GM23248 (cell line): Measurements from ENCODE around the gene CHI3L2.

Source experiments
- EZH2 ChIP-seq: fragments of 200-600 bp; sonication (generic); IDR thresholded peaks from 2 replicates; pipeline ENCODE4 v1.6.1; 2018; ENCODE audit warnings: antibody characterized with exemption, mild to moderate bottlenecking; ENCODE audit not compliant: insufficient read depth, poor library complexity, severe bottlenecking
- EZH2phosphoT487 ChIP-seq: fragments of 200-600 bp; sonication (generic); IDR thresholded peaks from 2 replicates; pipeline ENCODE4 v1.6.1; 2018; ENCODE audit warnings: antibody characterized with exemption, moderate library complexity, mild to moderate bottlenecking, low read depth; ENCODE audit not compliant: insufficient read depth

GRCh38 chr1:111201275-111202090 lies 26.0 kb upstream of the CHI3L2 start:
- TF ChIP-seq EZH2, result no peak
- TF ChIP-seq EZH2phosphoT487, result no peak
